ENCODE measurements around the gene HK2. TPM values are rescaled to one million over a fixed set of nuclear protein-coding genes. Genes with fewer than 3 reads are reported as not detected.

Gene HK2
- total RNA-seq, 4 donors from 2014 or later, result 9.3 to 24.4 (median 15.1) TPM

GRCh38 chr2:74908748-74909444, 75.0 kb downstream of the HK2 start:
- TF ChIP-seq EP300 (IDR thresholded peaks at IDR 0.05) (no peak), POLR2AphosphoS5 (IDR thresholded peaks at IDR 0.05) (no peak), CTCF (IDR thresholded peaks at IDR 0.05) (no peak), POLR2A (IDR thresholded peaks at IDR 0.05) (no peak)
- Histone ChIP-seq H3K4me1 (peaks cover 8% of the 10 kb centered on the region), H3K27me3 (peaks cover 18% of the 10 kb centered on the region), H3K4me3 (peak overlapping the region; percentile 14), H3K27ac (no peak overlapping the region), H3K9me3 (no peaks in the 10 kb centered on the region), H3K36me3 (no peaks in the 10 kb centered on the region)
- no peak for DNase-seq (ENCODE audit: low spot score in 2 of 2)
- WGBS, result 43% methylated on average over 18 of the region's 31 CpGs

GRCh38 chr2:74910245-74910644, 76.3 kb downstream of the HK2 start:
- Histone ChIP-seq H3K4me1 (peaks cover 8% of the 10 kb centered on the region), H3K27me3 (peaks cover 18% of the 10 kb centered on the region), H3K4me3 (no peak overlapping the region), H3K36me3 (no peaks in the 10 kb centered on the region), H3K9me3 (no peaks in the 10 kb centered on the region), H3K27ac (no peak overlapping the region)
- no peak for TF ChIP-seq POLR2AphosphoS5 (IDR thresholded peaks at IDR 0.05)
- no peak for TF ChIP-seq POLR2A (IDR thresholded peaks at IDR 0.05)
- no peak for TF ChIP-seq EP300 (IDR thresholded peaks at IDR 0.05)
- TF ChIP-seq CTCF (IDR thresholded peaks at IDR 0.05), result no peak
- 81% methylated on average over 1 of the region's 1 CpG for WGBS
- DNase-seq (ENCODE audit: low spot score in 2 of 2), result no peak

GRCh38 chr2:74911061-74911460, 77.1 kb downstream of the HK2 start:
- no peak for TF ChIP-seq CTCF (IDR thresholded peaks at IDR 0.05)
- no peak for TF ChIP-seq POLR2A (IDR thresholded peaks at IDR 0.05)
- TF ChIP-seq POLR2AphosphoS5 (IDR thresholded peaks at IDR 0.05), result no peak
- no peak for TF ChIP-seq EP300 (IDR thresholded peaks at IDR 0.05)
- Histone ChIP-seq H3K4me1 (peaks cover 8% of the 10 kb centered on the region), H3K36me3 (no peaks in the 10 kb centered on the region), H3K27me3 (peaks cover 18% of the 10 kb centered on the region), H3K9me3 (no peaks in the 10 kb centered on the region), H3K4me3 (no peak overlapping the region), H3K27ac (no peak overlapping the region)
- 67% methylated on average over 4 of the region's 4 CpGs for WGBS
- no peak for DNase-seq (ENCODE audit: low spot score in 2 of 2)

- peaks cover 14% of the 10 kb centered on the region for H3K27me3 ChIP-seq
- no peaks in the 10 kb centered on the region for H3K9me3 ChIP-seq
- peaks cover 4% of the 10 kb centered on the region for H3K4me1 ChIP-seq
- no peak overlapping the region for H3K27ac ChIP-seq
- DNase-seq (ENCODE audit: low spot score in 2 of 2), result no peak
- no peaks in the 10 kb centered on the region for H3K36me3 ChIP-seq
- TF ChIP-seq POLR2AphosphoS5 (IDR thresholded peaks at IDR 0.05) (no peak), CTCF (IDR thresholded peaks at IDR 0.05) (no peak), EP300 (IDR thresholded peaks at IDR 0.05) (no peak), POLR2A (IDR thresholded peaks at IDR 0.05) (no peak)
- WGBS, result 70% methylated on average over 4 of the region's 4 CpGs
- no peak overlapping the region for H3K4me3 ChIP-seq
Measured at GRCh38 chr2:74915743-74916142, 81.8 kb downstream of the HK2 start.

GRCh38 chr2:74916394-74916793, 82.5 kb downstream of the HK2 start:
- no peak for TF ChIP-seq CTCF (IDR thresholded peaks at IDR 0.05)
- TF ChIP-seq POLR2AphosphoS5 (IDR thresholded peaks at IDR 0.05), result no peak
- no peak for TF ChIP-seq EP300 (IDR thresholded peaks at IDR 0.05)
- TF ChIP-seq POLR2A (IDR thresholded peaks at IDR 0.05), result no peak
- Histone ChIP-seq H3K4me1 (peaks cover 4% of the 10 kb centered on the region), H3K4me3 (no peak overlapping the region), H3K9me3 (no peaks in the 10 kb centered on the region), H3K27me3 (peaks cover 10% of the 10 kb centered on the region), H3K36me3 (no peaks in the 10 kb centered on the region), H3K27ac (no peak overlapping the region)
- WGBS, result 79% methylated on average over 2 of the region's 2 CpGs
- no peak for DNase-seq (ENCODE audit: low spot score in 2 of 2)
